Measurements from ENCODE around the gene CTNNA3.

- no peak for TF ChIP-seq CTCF (IDR thresholded peaks at IDR 0.05; ENCODE audit: insufficient read depth, low read length, poor library complexity, severe bottlenecking)
- TF ChIP-seq EZH2phosphoT487 (conservative IDR thresholded peaks at IDR 0.05; ENCODE audit: low read length) = no peak
Observed at GRCh38 chr10:66209025-66209424, 1487.0 kb downstream of the CTNNA3 start.
